Left ventricle myocardium inferior (tissue), 1 donor: Measurements from ENCODE around the gene PTPN21. TPM values are rescaled to one million over a fixed set of nuclear protein-coding genes. Genes with fewer than 3 reads are reported as not detected.
A peak's percentile ranks its signal among the peaks of the same experiment; 100 is the strongest.

Experiments used
- DNase-seq: peaks from one replicate; pipeline ENCODE4 v3.0.0-alpha.2; 2020
- H3K27ac ChIP-seq: fragments of 200-600 bp; replicated peaks from 2 replicates; pipeline ENCODE4 v1.8.0; 2021
- H3K27me3 ChIP-seq: fragments of 200-600 bp; 2 replicates; pipeline ENCODE4 v1.8.0; 2021; ENCODE audit warnings: low read depth
- H3K36me3 ChIP-seq: fragments of 200-600 bp; 2 replicates; pipeline ENCODE4 v1.8.0; 2021
- H3K4me1 ChIP-seq: fragments of 200-600 bp; 2 replicates; pipeline ENCODE4 v1.8.0; 2021
- H3K4me3 ChIP-seq: fragments of 200-600 bp; 2 replicates; pipeline ENCODE4 v1.8.0; 2021; ENCODE audit warnings: mild to moderate bottlenecking, moderate library complexity
- H3K9me3 ChIP-seq: fragments of 200-600 bp; replicated peaks from 2 replicates; pipeline ENCODE4 v1.8.0; 2021
- intact Hi-C: fragments of 100-400 bp; cut with micrococcal nuclease; formaldehyde crosslinking; loops from one replicate; pipeline ENCODE4 v1.11.0; 2022
- total RNA-seq: library from RNA; stranded (reverse); fragmentation: NEBNext Ultra II Directional; extraction: Animal tissue kit (Norgen Biotek cat#: 25700); gene quantifications from one replicate; pipeline ENCODE4 v1.2.1, GENCODE V29; 2021
- TF ChIP-seq, protein P1 (sequence below): fragments of 200-600 bp; IDR thresholded peaks from 2 replicates; pipeline ENCODE4 v1.8.0; 2021; ENCODE audit warnings: antibody characterized with exemption, mild to moderate bottlenecking, borderline replicate concordance
- donor health status: DM: no; HTN: yes; CAD: no; lungs with severe emphysema.

Gene PTPN21
- total RNA-seq, 1 donor from 2014 or later = 42.3 TPM

DNA sequence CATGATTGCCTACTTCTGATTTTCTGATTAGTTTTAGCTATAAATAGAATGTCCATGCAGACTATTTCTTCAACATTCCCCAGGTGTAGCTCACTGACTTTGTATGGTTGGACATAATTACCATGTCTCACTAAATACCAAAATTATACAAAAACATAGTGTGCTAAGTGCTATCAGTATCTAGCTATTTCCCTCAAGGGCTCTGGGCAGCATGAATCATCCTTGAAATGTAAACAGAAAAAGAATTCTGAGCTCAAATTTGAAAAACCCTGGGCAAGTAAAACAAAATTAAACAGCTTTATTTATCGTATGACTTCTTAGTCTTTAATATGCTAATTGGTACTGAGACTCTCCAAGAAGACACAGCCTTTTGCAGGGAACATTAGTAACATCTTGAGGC, 86.4 kb downstream of the PTPN21 start:
- H3K27me3 ChIP-seq = no peaks in the 10 kb centered on the region
- H3K27ac ChIP-seq = no peak overlapping the region
- H3K9me3 ChIP-seq = no peaks in the 10 kb centered on the region
- intact Hi-C loops = no loop called here
- DNase-seq = no peak
- H3K36me3 ChIP-seq = peaks cover 90% of the 10 kb centered on the region
- H3K4me1 ChIP-seq = peaks cover 17% of the 10 kb centered on the region
- TF ChIP-seq, protein P1, sequence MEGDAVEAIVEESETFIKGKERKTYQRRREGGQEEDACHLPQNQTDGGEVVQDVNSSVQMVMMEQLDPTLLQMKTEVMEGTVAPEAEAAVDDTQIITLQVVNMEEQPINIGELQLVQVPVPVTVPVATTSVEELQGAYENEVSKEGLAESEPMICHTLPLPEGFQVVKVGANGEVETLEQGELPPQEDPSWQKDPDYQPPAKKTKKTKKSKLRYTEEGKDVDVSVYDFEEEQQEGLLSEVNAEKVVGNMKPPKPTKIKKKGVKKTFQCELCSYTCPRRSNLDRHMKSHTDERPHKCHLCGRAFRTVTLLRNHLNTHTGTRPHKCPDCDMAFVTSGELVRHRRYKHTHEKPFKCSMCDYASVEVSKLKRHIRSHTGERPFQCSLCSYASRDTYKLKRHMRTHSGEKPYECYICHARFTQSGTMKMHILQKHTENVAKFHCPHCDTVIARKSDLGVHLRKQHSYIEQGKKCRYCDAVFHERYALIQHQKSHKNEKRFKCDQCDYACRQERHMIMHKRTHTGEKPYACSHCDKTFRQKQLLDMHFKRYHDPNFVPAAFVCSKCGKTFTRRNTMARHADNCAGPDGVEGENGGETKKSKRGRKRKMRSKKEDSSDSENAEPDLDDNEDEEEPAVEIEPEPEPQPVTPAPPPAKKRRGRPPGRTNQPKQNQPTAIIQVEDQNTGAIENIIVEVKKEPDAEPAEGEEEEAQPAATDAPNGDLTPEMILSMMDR = no peak
- H3K4me3 ChIP-seq = no peak overlapping the region

DNA sequence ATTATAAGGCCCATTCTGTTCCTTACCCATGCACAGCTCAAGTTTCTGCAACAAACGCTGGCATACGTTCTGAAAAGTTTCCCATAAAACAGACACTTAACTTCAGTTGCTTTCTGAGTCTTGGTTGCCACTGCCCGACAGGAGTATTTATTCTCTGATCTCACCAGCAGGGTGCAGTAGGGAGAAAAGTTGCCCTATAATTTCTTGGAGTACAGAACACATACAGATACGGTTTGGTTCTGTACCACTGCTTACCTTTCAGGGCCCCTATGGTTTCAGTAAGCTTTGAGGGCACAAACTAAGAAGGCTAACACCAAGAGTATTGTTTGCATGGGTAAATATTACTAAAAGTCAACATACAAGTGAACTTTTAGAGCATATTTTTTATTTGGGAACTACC, 91.5 kb downstream of the PTPN21 start:
- H3K4me3 ChIP-seq = no peak overlapping the region
- no peaks in the 10 kb centered on the region for H3K27me3 ChIP-seq
- peaks cover 78% of the 10 kb centered on the region for H3K36me3 ChIP-seq
- no peak for DNase-seq
- H3K27ac ChIP-seq = no peak overlapping the region
- no peaks in the 10 kb centered on the region for H3K4me1 ChIP-seq
- intact Hi-C loops = no loop called here
- peaks cover 36% of the 10 kb centered on the region for H3K9me3 ChIP-seq
- TF ChIP-seq, protein P1 = peak; percentile 46

DNA sequence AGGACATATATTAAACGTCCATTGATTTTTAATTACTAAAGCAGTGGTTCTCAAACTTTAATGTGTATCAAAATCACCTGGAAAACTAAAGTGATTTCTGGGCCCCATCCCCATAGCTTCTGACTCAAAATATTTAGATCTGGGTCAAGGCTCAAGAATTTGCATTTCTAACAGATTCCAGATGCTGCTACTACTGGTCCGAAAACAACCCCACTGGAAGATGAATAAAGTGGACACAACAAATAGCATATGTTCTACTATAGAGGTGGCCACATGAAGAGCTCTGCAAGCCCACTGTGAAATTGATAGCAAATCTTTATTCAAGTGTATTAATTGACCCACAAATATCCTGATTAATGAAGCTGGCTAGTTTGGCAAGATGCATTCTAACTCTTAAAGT, 99.9 kb downstream of the PTPN21 start:
- Histone ChIP-seq H3K27ac (no peak overlapping the region), H3K9me3 (peaks cover 37% of the 10 kb centered on the region), H3K4me3 (no peak overlapping the region), H3K27me3 (no peaks in the 10 kb centered on the region), H3K4me1 (no peaks in the 10 kb centered on the region), H3K36me3 (peaks cover 58% of the 10 kb centered on the region)
- intact Hi-C loops = no loop called here
- TF ChIP-seq, protein P1 = no peak
- no peak for DNase-seq

DNA sequence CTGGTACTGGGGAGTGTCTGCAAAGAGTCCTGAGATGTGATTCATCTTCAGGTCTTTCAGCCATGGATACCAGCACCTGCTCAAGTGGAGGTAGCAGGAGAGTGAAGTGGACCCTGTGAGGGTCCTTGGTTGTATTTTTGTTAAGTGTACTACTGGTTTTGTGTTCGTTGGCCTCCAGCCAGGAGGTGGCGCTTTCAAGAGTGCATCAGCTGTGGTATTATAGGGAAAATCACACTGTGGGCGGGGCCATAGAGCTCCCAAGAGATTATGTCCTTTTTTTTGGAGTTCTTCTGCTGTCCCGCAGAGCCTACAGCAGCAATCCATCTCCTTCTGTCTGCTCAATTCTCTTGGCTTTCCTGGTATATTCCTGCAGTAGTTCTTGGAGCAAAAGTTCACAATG, 102.6 kb downstream of the PTPN21 start:
- peaks cover 61% of the 10 kb centered on the region for H3K36me3 ChIP-seq
- H3K4me1 ChIP-seq = no peaks in the 10 kb centered on the region
- no peak for DNase-seq
- H3K27me3 ChIP-seq = no peaks in the 10 kb centered on the region
- intact Hi-C loops = no loop called here
- peaks cover 18% of the 10 kb centered on the region for H3K9me3 ChIP-seq
- H3K27ac ChIP-seq = no peak overlapping the region
- H3K4me3 ChIP-seq = no peak overlapping the region
- TF ChIP-seq, protein P1 = no peak

DNA sequence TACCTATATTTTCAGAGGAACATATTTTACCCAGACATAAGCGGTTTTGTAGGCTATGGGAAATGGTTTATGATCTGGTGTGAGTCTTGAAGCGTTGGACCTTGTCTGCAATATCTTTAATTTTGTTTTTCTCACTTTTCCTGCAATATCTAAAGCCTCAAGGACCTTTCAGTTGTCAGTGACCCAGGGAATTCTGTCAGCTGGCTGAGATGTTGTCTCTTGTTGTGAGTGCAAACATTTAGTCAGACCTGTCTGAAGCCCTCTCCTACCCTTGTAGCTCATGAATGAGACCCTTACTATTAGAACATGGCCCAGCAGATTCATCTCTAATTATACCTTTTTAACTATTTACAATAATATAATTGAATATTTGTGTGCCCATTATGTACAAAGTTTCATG, 115.7 kb downstream of the PTPN21 start:
- DNase-seq = no peak
- Histone ChIP-seq H3K4me3 (no peak overlapping the region), H3K27ac (no peak overlapping the region), H3K36me3 (peaks cover 61% of the 10 kb centered on the region), H3K27me3 (no peaks in the 10 kb centered on the region), H3K9me3 (no peaks in the 10 kb centered on the region), H3K4me1 (no peaks in the 10 kb centered on the region)
- TF ChIP-seq, protein P1 = no peak
- intact Hi-C loops = no loop called here

DNA sequence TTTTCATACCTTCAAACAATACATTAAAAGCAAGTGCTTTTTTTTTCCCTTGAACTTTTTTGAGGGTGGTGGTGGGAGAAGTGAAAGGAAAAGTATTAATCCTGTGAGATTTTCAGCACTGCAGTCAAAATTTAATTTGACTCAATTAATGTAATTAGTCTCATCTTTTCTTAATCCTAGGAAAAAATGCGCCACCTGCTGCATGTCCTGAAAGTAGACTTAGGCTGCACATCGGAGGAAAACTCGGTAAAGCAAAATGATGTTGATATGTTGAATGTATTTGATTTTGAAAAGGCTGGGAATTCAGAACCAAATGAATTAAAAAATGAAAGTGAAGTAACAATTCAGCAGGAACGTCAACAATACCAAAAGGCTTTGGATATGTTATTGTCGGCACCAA, 117.1 kb downstream of the PTPN21 start:
- Histone ChIP-seq H3K36me3 (peaks cover 56% of the 10 kb centered on the region), H3K9me3 (no peaks in the 10 kb centered on the region), H3K4me1 (no peaks in the 10 kb centered on the region), H3K27ac (no peak overlapping the region), H3K4me3 (no peak overlapping the region), H3K27me3 (no peaks in the 10 kb centered on the region)
- intact Hi-C loops = no loop called here
- no peak for DNase-seq
- TF ChIP-seq, protein P1 = no peak
